GM12874 (cell line): Measurements from ENCODE around the gene ALDH3B1.

Experiments used
- TF ChIP-seq, protein P1 (sequence below): IDR thresholded peaks from 2 replicates; pipeline ENCODE4 v1.5.1; 2011; ENCODE audit warnings: low read depth, mild to moderate bottlenecking, control low read depth, low read length, moderate library complexity; ENCODE audit not compliant: insufficient read depth

The ALDH3B1 gene

DNA sequence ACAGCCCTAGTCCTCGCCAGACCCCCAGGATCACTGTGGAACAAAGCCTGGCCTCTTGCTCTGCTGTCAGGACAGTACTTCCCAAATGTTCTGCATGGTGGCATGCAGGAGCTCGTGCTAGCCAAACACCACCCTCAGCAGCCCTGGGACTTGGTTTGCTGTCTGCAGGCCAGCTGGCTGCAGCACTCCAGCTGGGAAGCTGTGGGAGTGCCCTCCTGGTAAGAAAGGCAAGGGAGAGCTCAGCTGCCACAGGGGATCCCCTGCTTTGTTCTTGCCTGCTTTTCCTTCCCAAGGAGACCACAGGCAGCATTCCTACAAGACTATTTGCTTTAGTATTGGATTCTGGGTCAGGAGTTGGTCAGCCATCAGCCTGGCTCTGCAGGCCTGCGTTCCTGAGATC lies 56.6 kb downstream of the ALDH3B1 start:
- TF ChIP-seq, protein P1, sequence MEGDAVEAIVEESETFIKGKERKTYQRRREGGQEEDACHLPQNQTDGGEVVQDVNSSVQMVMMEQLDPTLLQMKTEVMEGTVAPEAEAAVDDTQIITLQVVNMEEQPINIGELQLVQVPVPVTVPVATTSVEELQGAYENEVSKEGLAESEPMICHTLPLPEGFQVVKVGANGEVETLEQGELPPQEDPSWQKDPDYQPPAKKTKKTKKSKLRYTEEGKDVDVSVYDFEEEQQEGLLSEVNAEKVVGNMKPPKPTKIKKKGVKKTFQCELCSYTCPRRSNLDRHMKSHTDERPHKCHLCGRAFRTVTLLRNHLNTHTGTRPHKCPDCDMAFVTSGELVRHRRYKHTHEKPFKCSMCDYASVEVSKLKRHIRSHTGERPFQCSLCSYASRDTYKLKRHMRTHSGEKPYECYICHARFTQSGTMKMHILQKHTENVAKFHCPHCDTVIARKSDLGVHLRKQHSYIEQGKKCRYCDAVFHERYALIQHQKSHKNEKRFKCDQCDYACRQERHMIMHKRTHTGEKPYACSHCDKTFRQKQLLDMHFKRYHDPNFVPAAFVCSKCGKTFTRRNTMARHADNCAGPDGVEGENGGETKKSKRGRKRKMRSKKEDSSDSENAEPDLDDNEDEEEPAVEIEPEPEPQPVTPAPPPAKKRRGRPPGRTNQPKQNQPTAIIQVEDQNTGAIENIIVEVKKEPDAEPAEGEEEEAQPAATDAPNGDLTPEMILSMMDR = no peak

DNA sequence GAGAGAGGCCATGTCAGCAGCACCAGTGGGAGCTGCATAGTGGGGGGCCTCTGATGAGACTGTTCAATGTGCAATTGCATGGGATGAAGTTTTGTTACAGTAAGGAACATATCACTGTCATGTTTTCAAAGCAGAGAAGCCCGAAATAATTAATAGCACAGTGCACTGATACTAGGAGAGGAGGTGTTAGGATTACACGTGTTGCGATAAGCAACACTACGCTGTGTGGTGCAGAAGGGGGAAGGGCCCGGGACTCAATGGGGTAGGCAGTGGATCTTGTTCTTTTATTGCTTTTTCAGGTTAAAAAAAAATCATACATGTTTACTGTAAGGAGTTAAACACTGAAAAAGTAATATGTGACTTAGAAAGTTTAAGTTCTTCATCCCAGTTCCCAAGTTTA lies 57.9 kb downstream of the ALDH3B1 start:
- TF ChIP-seq, protein P1 = no peak

DNA sequence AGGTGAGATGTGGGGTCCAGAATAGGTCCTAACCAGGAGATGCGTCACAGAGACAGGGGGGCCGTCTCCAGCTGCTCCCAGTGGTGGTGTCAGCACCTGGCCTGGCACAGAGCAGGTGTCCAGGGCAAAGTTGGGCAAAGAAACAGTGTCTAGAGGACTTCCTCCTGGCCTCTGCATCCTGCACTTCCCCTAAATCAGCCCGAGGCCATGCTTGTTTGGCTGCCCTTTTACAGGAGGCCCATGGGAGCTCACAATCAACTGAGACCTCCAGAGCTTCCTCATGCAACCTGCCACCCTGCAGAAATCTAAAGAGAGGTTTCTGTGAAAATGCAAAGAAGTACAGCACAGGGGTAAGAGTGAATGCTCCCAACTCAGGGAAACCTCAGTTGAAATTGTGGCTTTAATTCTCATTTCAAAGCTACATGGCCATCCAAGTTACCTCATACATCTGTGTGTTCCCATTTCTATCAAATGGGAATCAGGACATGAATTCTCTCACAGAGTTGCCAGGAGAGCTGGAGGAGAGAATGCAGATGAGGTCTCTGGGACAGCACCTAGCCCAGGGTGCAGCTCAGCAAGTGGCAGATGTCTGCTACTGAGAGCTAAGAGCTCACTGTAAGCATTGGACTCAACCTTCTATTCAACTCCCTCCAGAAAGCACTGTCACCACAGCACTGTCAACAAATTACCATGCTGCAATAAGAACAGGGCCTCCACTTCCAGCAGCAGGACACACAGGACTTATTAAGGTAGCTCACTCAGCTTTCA lies 61.3 kb downstream of the ALDH3B1 start:
- TF ChIP-seq, protein P1 = no peak

DNA sequence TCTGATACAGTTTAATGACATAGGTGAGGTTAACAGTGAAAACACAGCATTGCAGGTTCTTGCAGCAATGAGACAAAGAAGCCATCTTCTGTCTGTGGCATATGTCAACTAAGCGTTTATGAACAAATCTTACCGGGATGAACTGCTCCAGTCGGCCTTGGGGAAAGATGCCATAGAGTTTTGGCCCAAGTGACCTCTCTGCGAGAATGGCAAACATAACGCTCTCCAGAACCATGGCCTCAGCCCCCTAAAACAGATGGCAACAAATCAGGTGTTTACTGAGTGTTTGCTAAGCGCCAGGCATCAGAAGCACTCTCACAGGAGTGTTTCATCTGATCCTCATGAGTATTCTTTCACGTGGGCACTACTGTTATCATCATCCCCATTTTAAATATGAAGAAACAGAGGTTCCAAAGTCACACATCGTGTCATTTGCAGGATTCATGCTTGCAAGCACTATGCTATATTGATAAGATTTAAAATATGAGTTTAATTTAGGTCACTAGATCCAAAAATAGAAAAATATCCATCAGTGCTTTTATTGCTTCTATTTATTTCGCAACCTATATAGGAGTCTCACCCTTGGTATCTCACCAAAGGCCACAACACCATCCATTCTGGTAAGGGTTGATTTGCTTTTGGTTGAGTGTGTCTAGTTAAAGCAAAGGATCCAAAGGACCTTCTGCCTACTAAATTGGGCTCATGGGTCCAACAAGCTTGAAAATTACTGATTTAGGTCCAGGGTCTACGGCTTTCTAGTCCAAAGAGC lies 64.6 kb downstream of the ALDH3B1 start:
- TF ChIP-seq, protein P1 = no peak

DNA sequence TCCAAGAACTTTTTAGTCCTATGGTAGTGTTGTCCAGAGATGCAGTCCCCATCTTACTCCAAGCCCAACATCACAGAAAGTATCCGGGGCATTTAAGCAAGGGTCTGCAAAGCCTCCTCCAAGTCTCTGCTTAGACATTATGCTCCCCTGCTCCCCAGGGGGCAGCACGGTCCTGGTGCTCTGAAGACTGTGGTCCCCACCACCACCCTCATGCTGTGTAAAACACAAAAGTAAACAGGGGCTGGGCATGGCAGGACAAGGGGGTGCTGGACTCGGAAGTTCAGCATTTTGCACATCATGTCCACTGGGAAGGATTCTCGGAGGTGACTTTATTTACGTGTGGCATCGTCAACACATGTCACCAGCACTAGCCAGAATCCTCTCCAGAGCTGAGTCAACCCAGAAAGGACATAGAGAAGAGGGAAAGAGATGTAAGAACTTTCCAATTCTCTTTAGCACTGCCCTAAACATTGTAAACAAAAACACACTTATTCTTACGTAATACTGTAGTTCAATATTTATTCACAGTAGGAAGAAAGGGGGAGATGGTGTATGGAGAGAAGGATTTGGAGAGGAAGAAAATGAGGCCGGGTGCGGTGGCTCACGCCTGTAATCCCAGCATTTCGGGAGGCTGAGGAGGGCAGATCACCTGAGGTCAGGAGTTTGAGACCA lies 66.4 kb downstream of the ALDH3B1 start:
- TF ChIP-seq, protein P1 = peak; percentile 29; the same call in 1 of the 2 replicates

DNA sequence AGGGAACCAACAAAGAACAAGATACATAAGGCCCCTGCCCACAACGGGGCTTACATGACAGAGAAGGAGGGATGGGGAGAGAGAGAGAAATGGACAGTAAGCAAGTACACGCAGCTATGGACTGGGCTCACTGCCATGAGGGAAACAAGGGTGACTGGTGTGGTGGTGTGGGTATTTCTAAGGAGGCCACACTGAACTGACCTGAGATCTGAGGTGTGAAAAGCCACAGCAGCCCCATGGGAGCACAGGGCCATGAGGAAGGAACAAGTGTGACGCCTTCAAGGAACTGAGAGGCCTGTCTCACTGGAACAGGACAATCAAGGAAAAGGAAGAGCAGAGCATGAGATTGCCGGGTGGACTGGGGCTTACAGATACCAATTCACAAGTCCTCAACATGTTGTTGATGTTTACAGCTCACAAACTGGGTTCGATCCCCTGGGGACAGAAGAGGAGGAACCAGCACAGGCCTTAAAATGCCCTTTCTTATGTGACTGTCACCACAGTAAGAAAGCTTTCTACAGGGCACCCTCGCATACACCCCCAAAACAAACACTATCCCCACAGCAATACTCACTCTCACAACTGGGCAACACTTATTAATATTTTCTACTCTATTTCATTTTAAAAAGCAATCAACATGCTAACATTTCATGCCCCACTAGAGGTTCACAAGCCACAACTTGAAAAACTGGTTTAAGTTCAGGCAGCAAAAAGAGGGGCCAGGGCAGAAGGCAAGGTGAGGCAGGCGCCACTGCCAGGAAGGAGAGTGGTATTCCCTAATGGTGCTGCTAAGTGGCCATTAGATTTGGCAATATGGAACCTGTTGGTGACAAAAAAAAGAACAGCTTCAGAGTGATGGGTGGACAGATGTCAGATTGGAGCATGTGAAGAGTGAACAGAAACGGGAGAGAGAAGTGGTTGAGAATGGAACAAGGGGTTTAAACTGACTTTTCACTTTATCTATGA lies 67.8 kb downstream of the ALDH3B1 start:
- TF ChIP-seq, protein P1 = no peak
